C4-2B (cell line): ENCODE data around the gene TCP11.

Experiments
- ZFX ChIP-seq: fragments of 450-650 bp; IDR thresholded peaks from 2 replicates; pipeline ENCODE4 v1.6.1; 2017
- TF ChIP-seq, protein P1 (sequence below): fragments of 450-650 bp; conservative IDR thresholded peaks from 2 replicates; pipeline ENCODE4 v1.5.1; 2017; ENCODE audit warnings: mild to moderate bottlenecking

DNA sequence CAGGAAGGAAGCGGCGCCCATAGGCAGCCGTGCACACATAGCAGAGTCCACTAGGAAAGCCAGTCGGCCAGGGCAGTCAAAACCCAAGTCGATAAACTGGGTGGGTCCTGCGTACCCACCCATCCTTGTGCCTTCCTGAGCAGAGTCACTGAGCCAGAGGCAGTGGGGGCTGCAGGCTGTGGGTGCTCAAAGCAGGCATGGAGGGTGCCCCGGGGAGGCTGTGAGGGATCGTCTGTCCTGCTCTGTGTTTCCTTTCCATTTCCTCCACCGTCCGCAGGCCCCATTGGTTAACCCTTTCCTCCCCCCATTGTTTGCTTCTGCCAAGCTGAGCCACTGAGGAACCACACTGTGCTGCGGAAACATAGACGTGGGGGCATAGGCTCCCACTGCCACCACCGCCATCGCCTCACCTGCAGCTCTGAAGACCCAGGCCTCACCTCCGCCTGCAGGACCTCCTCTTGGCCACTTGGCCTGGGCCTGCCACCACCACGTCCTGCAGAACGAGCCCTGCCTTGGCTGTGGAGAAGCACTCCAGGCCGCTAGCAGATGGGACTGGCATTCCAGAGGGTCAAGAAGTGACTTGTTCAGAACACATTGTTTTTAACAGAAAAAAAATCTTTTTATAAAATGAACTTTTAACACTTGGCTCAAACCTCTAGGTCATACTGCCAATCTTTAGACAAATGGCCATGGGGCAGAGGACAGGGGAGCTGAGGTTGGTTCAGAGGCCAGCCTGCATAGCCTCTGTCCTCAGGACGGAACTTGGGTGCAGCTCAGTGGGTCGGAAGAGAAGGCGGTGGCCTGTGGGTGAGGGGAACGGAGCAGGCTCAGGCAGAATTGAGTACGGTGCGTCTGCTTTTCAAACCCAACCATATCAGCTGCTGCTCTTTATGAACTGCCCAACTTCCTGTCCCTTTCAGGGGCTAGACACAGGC, 52.6 kb downstream of the TCP11 start:
- TF ChIP-seq, protein P1, sequence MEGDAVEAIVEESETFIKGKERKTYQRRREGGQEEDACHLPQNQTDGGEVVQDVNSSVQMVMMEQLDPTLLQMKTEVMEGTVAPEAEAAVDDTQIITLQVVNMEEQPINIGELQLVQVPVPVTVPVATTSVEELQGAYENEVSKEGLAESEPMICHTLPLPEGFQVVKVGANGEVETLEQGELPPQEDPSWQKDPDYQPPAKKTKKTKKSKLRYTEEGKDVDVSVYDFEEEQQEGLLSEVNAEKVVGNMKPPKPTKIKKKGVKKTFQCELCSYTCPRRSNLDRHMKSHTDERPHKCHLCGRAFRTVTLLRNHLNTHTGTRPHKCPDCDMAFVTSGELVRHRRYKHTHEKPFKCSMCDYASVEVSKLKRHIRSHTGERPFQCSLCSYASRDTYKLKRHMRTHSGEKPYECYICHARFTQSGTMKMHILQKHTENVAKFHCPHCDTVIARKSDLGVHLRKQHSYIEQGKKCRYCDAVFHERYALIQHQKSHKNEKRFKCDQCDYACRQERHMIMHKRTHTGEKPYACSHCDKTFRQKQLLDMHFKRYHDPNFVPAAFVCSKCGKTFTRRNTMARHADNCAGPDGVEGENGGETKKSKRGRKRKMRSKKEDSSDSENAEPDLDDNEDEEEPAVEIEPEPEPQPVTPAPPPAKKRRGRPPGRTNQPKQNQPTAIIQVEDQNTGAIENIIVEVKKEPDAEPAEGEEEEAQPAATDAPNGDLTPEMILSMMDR = no peak
- TF ChIP-seq ZFX = no peak
